Neural cell (in vitro differentiated cells): ENCODE data around the gene REG3A. TPM values are rescaled to one million over a fixed set of nuclear protein-coding genes. Genes with fewer than 3 reads are reported as not detected.

ENCODE experiments used
- H2AFZ ChIP-seq: fragments of 200-600, 300-800 bp; sonication (generic), shearing (Covaris generic); 2 replicates; pipeline ENCODE4 v1.6.0; 2014; ENCODE audit warnings: low read depth, mild to moderate bottlenecking, antibody characterized with exemption, low read length, moderate library complexity
- H3F3A ChIP-seq: fragments of 200-600 bp; shearing (Covaris generic); 2 replicates; pipeline ENCODE4 v1.6.1; 2016; ENCODE audit warnings: mild to moderate bottlenecking, moderate library complexity, mixed read lengths, antibody characterized with exemption, low read length; ENCODE audit not compliant: insufficient read depth, poor library complexity, severe bottlenecking
- H3K27ac ChIP-seq: fragments of 200-600, 300-800 bp; sonication (generic), shearing (Covaris generic); 2 replicates; pipeline ENCODE4 v1.5.1; 2014; ENCODE audit warnings: mild to moderate bottlenecking, low read length, moderate library complexity
- H3K27me3 ChIP-seq: fragments of 300-800, 200-600 bp; sonication (generic), shearing (Covaris generic); 2 replicates; pipeline ENCODE4 v1.6.0; 2014; ENCODE audit warnings: mild to moderate bottlenecking, low read depth, low read length, moderate library complexity; ENCODE audit not compliant: insufficient read depth
- H3K36me3 ChIP-seq: fragments of 300-800, 200-600 bp; sonication (generic), shearing (Covaris generic); 2 replicates; pipeline ENCODE4 v1.5.1; 2014; ENCODE audit warnings: mild to moderate bottlenecking, antibody characterized with exemption, low read length, moderate library complexity; ENCODE audit not compliant: insufficient read depth
- H3K4me2 ChIP-seq: fragments of 300-800, 200-600 bp; sonication (generic), shearing (Covaris generic); 2 replicates; pipeline ENCODE4 v1.6.0; 2014; ENCODE audit warnings: mild to moderate bottlenecking, low read length
- H3K4me3 ChIP-seq: fragments of 300-800, 200-600 bp; sonication (generic), shearing (Covaris generic); 2 replicates; pipeline ENCODE4 v1.5.1; 2014; ENCODE audit warnings: mild to moderate bottlenecking, low read length, moderate library complexity
- H3K79me2 ChIP-seq: fragments of 200-600 bp; shearing (Covaris generic); replicated peaks from 2 replicates; pipeline ENCODE4 v1.6.0; 2014; ENCODE audit warnings: mild to moderate bottlenecking, low read length, moderate library complexity; ENCODE audit not compliant: insufficient read depth
- H3K9ac ChIP-seq: fragments of 300-800, 200-600 bp; sonication (generic), shearing (Covaris generic); 2 replicates; pipeline ENCODE4 v1.6.1; 2016; ENCODE audit warnings: mild to moderate bottlenecking, low read length, mixed read lengths
- H3K9me2 ChIP-seq: fragments of 200-600 bp; shearing (Covaris generic); 2 replicates; pipeline ENCODE4 v1.6.1; 2016; ENCODE audit warnings: mild to moderate bottlenecking, low read length, mixed read lengths; ENCODE audit not compliant: insufficient read depth
- H3K9me3 ChIP-seq: fragments of 200-600, 300-800 bp; sonication (generic), shearing (Covaris generic); 2 replicates; pipeline ENCODE4 v1.6.1; 2016; ENCODE audit warnings: mild to moderate bottlenecking, mixed run types, low read length, moderate library complexity, mixed read lengths
- H4K20me1 ChIP-seq: fragments of 200-600 bp; shearing (Covaris generic); 2 replicates; pipeline ENCODE4 v1.6.1; 2016; ENCODE audit warnings: mild to moderate bottlenecking, mixed run types; ENCODE audit not compliant: insufficient read depth
- CTCF ChIP-seq: fragments of 450-650 bp; IDR thresholded peaks from 2 replicates; pipeline ENCODE4 v1.5.1; 2014; ENCODE audit warnings: antibody characterized with exemption, mild to moderate bottlenecking, moderate library complexity; ENCODE audit not compliant: poor library complexity, severe bottlenecking
- EP300 ChIP-seq: fragments of 450-650 bp; conservative IDR thresholded peaks from 2 replicates; pipeline ENCODE4 v1.6.1; 2014; ENCODE audit warnings: antibody characterized with exemption, mild to moderate bottlenecking, moderate library complexity; ENCODE audit not compliant: poor library complexity, severe bottlenecking
- EZH2 ChIP-seq: fragments of 200-600, 300-800 bp; shearing (Covaris generic), sonication (generic); IDR thresholded peaks from 2 replicates; pipeline ENCODE4 v1.6.1; 2014; ENCODE audit warnings: antibody characterized with exemption, low read length, borderline replicate concordance, mild to moderate bottlenecking; ENCODE audit not compliant: insufficient read depth, poor library complexity, severe bottlenecking
- MXI1 ChIP-seq: fragments of 450-650 bp; conservative IDR thresholded peaks from 2 replicates; pipeline ENCODE4 v1.6.1; 2014; ENCODE audit warnings: antibody characterized with exemption, mild to moderate bottlenecking; ENCODE audit not compliant: poor library complexity, severe bottlenecking
- POLR2AphosphoS5 ChIP-seq: IDR thresholded peaks from 2 replicates; pipeline ENCODE4 v1.6.1; 2012
- RAD21 ChIP-seq: fragments of 450-650 bp; conservative IDR thresholded peaks from 2 replicates; pipeline ENCODE4 v1.6.1; 2014; ENCODE audit warnings: antibody characterized with exemption, mild to moderate bottlenecking, moderate library complexity
- REST ChIP-seq: IDR thresholded peaks from 2 replicates; pipeline ENCODE4 v1.6.1; 2012; ENCODE audit warnings: borderline replicate concordance
- SMC3 ChIP-seq: fragments of 450-650 bp; conservative IDR thresholded peaks from 2 replicates; pipeline ENCODE4 v1.6.1; 2014; ENCODE audit warnings: antibody characterized with exemption, mild to moderate bottlenecking, moderate library complexity; ENCODE audit not compliant: poor library complexity
- TAF1 ChIP-seq: IDR thresholded peaks from 2 replicates; pipeline ENCODE4 v1.6.1; 2012; ENCODE audit warnings: low read depth
- polyA plus RNA-seq: library from polyadenylated mRNA; depleted of rRNA; stranded (reverse); fragments of >200 nt; gene quantifications from 2 replicates; pipeline ENCODE4 v1.2.3, GENCODE V29; 2014

The REG3A gene
- polyA plus RNA-seq, 1 donor from 2014 or later = not detected

GRCh38 chr2:79155826-79156476, 3.6 kb downstream of the REG3A start:
- TF ChIP-seq POLR2AphosphoS5 (no peak), TAF1 (no peak), EP300 (no peak), EZH2 (no peak), MXI1 (no peak), REST (no peak), RAD21 (no peak), CTCF (no peak), SMC3 (no peak)
- Histone ChIP-seq H3F3A (no peaks in the 10 kb centered on the region), H3K4me2 (no peak overlapping the region), H3K79me2 (no peaks in the 10 kb centered on the region), H3K27me3 (no peaks in the 10 kb centered on the region), H3K27ac (no peak overlapping the region), H3K9ac (no peak overlapping the region), H3K9me2 (no peaks in the 10 kb centered on the region), H2AFZ (no peak overlapping the region), H3K9me3 (no peaks in the 10 kb centered on the region), H3K4me3 (no peak overlapping the region), H3K36me3 (no peaks in the 10 kb centered on the region), H4K20me1 (no peaks in the 10 kb centered on the region)

GRCh38 chr2:79139423-79139822, 20.1 kb downstream of the REG3A start:
- no peaks in the 10 kb centered on the region for H3K27me3 ChIP-seq
- H3K9me3 ChIP-seq = no peaks in the 10 kb centered on the region
- no peak overlapping the region for H3K4me2 ChIP-seq
- no peaks in the 10 kb centered on the region for H3F3A ChIP-seq
- H3K4me3 ChIP-seq = no peak overlapping the region
- H3K36me3 ChIP-seq = no peaks in the 10 kb centered on the region
- H3K9ac ChIP-seq = no peak overlapping the region
- TF ChIP-seq POLR2AphosphoS5 (no peak), SMC3 (no peak), REST (no peak), TAF1 (no peak), CTCF (no peak), EP300 (no peak), EZH2 (no peak), RAD21 (no peak), MXI1 (no peak)
- H4K20me1 ChIP-seq = no peaks in the 10 kb centered on the region
- H3K79me2 ChIP-seq = no peaks in the 10 kb centered on the region
- H3K27ac ChIP-seq = no peak overlapping the region
- H3K9me2 ChIP-seq = no peaks in the 10 kb centered on the region
- no peak overlapping the region for H2AFZ ChIP-seq
